ENCODE measurements around the gene NPR2. TPM values are rescaled to one million over a fixed set of nuclear protein-coding genes. Genes with fewer than 3 reads are reported as not detected.

NPR2 gene
- total RNA-seq, 1 experiment from 2014 or later = 18.8 TPM

DNA sequence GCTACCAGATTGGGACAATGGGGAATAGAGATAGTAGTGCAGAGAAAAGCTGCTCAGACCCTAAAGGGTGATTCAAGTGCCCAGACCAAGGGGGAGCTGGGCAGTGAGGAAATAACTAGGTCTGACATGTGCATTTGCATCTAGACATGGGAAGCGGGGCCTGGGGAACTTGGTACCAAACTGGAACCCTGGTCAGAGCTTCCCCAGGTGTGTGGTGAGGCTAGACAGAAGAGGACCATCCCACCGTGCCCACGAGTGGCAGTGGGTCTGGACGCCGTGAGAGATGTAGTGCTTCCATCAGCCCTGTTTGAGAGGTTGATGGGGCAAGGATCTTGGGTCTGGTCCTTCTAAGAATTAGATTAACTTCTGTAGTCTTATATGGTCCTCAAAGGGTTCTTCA lies 45.2 kb downstream of the NPR2 start:
- H3K79me2 ChIP-seq (ENCODE audit: insufficient read depth, low read length) = no peaks in the 10 kb centered on the region
- no peaks in the 10 kb centered on the region for H3K9me2 ChIP-seq (ENCODE audit: insufficient read depth)
- BruUV-seq (replicated peaks) = no TSS peak
- TF ChIP-seq, protein P1, sequence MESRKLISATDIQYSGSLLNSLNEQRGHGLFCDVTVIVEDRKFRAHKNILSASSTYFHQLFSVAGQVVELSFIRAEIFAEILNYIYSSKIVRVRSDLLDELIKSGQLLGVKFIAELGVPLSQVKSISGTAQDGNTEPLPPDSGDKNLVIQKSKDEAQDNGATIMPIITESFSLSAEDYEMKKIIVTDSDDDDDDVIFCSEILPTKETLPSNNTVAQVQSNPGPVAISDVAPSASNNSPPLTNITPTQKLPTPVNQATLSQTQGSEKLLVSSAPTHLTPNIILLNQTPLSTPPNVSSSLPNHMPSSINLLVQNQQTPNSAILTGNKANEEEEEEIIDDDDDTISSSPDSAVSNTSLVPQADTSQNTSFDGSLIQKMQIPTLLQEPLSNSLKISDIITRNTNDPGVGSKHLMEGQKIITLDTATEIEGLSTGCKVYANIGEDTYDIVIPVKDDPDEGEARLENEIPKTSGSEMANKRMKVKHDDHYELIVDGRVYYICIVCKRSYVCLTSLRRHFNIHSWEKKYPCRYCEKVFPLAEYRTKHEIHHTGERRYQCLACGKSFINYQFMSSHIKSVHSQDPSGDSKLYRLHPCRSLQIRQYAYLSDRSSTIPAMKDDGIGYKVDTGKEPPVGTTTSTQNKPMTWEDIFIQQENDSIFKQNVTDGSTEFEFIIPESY (IDR thresholded peaks at IDR 0.05; ENCODE audit: extremely low read depth, insufficient replicate concordance, low read length) = no peak
- TF ChIP-seq, protein P2, sequence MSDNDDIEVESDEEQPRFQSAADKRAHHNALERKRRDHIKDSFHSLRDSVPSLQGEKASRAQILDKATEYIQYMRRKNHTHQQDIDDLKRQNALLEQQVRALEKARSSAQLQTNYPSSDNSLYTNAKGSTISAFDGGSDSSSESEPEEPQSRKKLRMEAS (IDR thresholded peaks at IDR 0.05) = no peak
- TF ChIP-seq SIN3A (IDR thresholded peaks at IDR 0.05; ENCODE audit: low read depth) = no peak
- TF ChIP-seq TCF7L2 (IDR thresholded peaks at IDR 0.05; ENCODE audit: borderline replicate concordance, extremely low read depth, insufficient read depth, insufficient read length) = no peak
- TF ChIP-seq ZNF274 (IDR thresholded peaks at IDR 0.05; ENCODE audit: low read depth, low read length) = no peak
- no peaks in the 10 kb centered on the region for H4K20me1 ChIP-seq (ENCODE audit: insufficient read depth)
- no peaks in the 10 kb centered on the region for H3K27me3 ChIP-seq (ENCODE audit: insufficient read depth, low read length)
- H3K4me2 ChIP-seq (ENCODE audit: low read length) = no peak overlapping the region
- H3K9me3 ChIP-seq (ENCODE audit: control insufficient read depth in 1 of 2, insufficient read depth in 1 of 2, low read depth in 1 of 2, low read length in 2 of 2) = no peaks in the 10 kb centered on the region
- no peak overlapping the region for H3K4me3 ChIP-seq (replicated peaks in 1 of 2; ENCODE audit: low read depth in 1 of 2, low read length in 2 of 2)
- intact Hi-C loops (cut with micrococcal nuclease) = no loop called here
- ChIA-PET POLR2A (no interaction called here), CTCF (interaction anchor here (2.2 kb wide), 1 partner anchor 46 kb away, joined by 12 read pairs; no protein-coding TSS in a partner anchor), RAD21 (ENCODE audit: low non-redundant PET in 1 of 2, low total read pairs in 2 of 2, uncharacterized antibody in 2 of 2, unreplicated experiment in 2 of 2) (no interaction called here)
- peaks cover 0 to 11% of the 10 kb centered on the region in 2 experiments; a peak in 1 of 4 replicates for H3K4me1 ChIP-seq (ENCODE audit: control insufficient read depth in 1 of 2, insufficient read depth in 2 of 2, low read length in 2 of 2)
- H3K9ac ChIP-seq (ENCODE audit: low read length) = no peak overlapping the region
- no peak overlapping the region for H2AFZ ChIP-seq (ENCODE audit: low read depth, low read length, poor library complexity, severe bottlenecking)
- ATAC-seq (no peak), DNase-seq (ENCODE audit: low read depth, low spot score) (no peak)
- H3K36me3 ChIP-seq (ENCODE audit: control insufficient read depth in 1 of 2, insufficient read depth in 2 of 2, low read length in 2 of 2) = no peaks in the 10 kb centered on the region
- no peak overlapping the region for H3K27ac ChIP-seq (ENCODE audit: low read depth, low read length)

- DNase-seq (ENCODE audit: low read depth, low spot score) (no peak), ATAC-seq (no peak)
- RAD21 ChIA-PET (ENCODE audit: low non-redundant PET in 1 of 2, low total read pairs in 2 of 2, uncharacterized antibody in 2 of 2, unreplicated experiment in 2 of 2) = no interaction called here
- H3K27me3 ChIP-seq (ENCODE audit: insufficient read depth, low read length) = no peaks in the 10 kb centered on the region
- H2AFZ ChIP-seq (ENCODE audit: low read depth, low read length, poor library complexity, severe bottlenecking) = no peak overlapping the region
- no peaks in the 10 kb centered on the region for H3K9me3 ChIP-seq (ENCODE audit: control insufficient read depth in 1 of 2, insufficient read depth in 1 of 2, low read depth in 1 of 2, low read length in 2 of 2)
- H3K4me3 ChIP-seq (replicated peaks in 1 of 2; ENCODE audit: low read depth in 1 of 2, low read length in 2 of 2) = no peak overlapping the region
- intact Hi-C loops (cut with micrococcal nuclease) = no loop called here
- H3K4me2 ChIP-seq (ENCODE audit: low read length) = no peak overlapping the region
- no peaks in the 10 kb centered on the region for H4K20me1 ChIP-seq (ENCODE audit: insufficient read depth)
- H3K27ac ChIP-seq (ENCODE audit: low read depth, low read length) = no peak overlapping the region
- CTCF ChIA-PET = no interaction called here
- H3K9me2 ChIP-seq (ENCODE audit: insufficient read depth) = no peaks in the 10 kb centered on the region
- no peaks in the 10 kb centered on the region for H3K36me3 ChIP-seq (ENCODE audit: control insufficient read depth in 1 of 2, insufficient read depth in 2 of 2, low read length in 2 of 2)
- BruUV-seq (replicated peaks) = no TSS peak
- H3K9ac ChIP-seq (ENCODE audit: low read length) = no peak overlapping the region
- POLR2A ChIA-PET = no interaction called here
- peaks cover 0 to 8% of the 10 kb centered on the region in 2 experiments; a peak in 2 of 4 replicates for H3K4me1 ChIP-seq (ENCODE audit: control insufficient read depth in 1 of 2, insufficient read depth in 2 of 2, low read length in 2 of 2)
- no peaks in the 10 kb centered on the region for H3K79me2 ChIP-seq (ENCODE audit: insufficient read depth, low read length)
- no peak for TF ChIP-seq YY1 (IDR thresholded peaks at IDR 0.05; ENCODE audit: extremely low read depth, insufficient replicate concordance, low read depth, low read length)
- no peak for TF ChIP-seq CTCF (IDR thresholded peaks at IDR 0.05 in 2 of 3, conservative IDR thresholded peaks at IDR 0.05 in 1 of 3; ENCODE audit: borderline replicate concordance in 1 of 3, insufficient read depth in 1 of 3, low read depth in 2 of 3, low read length in 2 of 3)
- no peak for TF ChIP-seq SP1 (IDR thresholded peaks at IDR 0.05; ENCODE audit: low read depth)
- no peak for TF ChIP-seq POLR2A (IDR thresholded peaks at IDR 0.05; ENCODE audit: borderline replicate concordance, extremely low read depth, insufficient read depth, insufficient read length)
- TF ChIP-seq REST (IDR thresholded peaks at IDR 0.05; ENCODE audit: low read depth) = no peak
- TF ChIP-seq RAD21 (IDR thresholded peaks at IDR 0.05; ENCODE audit: low read depth) = no peak
- no peak for TF ChIP-seq CEBPB (IDR thresholded peaks at IDR 0.05; ENCODE audit: low read depth)
- TF ChIP-seq ELF1 (IDR thresholded peaks at IDR 0.05; ENCODE audit: borderline replicate concordance, low read depth) = no peak
Measured at GRCh38 chr9:35839926-35840325, 48.5 kb downstream of the NPR2 start.
